AG10803 (cell line): Measurements from ENCODE around the gene ARHGEF39.
A peak's percentile ranks its signal among the peaks of the same experiment; 100 is the strongest.

Experiments
- DNase-seq: peaks from one replicate; pipeline ENCODE4 v3.0.0; 2010; ENCODE audit warnings: low read depth
- H3K4me3 ChIP-seq: 2 replicates; pipeline ENCODE4 v1.5.1; 2011; ENCODE audit warnings: mild to moderate bottlenecking, low read length, control low read depth
- TF ChIP-seq, protein P1 (sequence below): conservative IDR thresholded peaks from 2 replicates; pipeline ENCODE4 v1.5.1; 2011; ENCODE audit warnings: mild to moderate bottlenecking, low read length, control low read depth, inconsistent platforms

ARHGEF39 gene

DNA sequence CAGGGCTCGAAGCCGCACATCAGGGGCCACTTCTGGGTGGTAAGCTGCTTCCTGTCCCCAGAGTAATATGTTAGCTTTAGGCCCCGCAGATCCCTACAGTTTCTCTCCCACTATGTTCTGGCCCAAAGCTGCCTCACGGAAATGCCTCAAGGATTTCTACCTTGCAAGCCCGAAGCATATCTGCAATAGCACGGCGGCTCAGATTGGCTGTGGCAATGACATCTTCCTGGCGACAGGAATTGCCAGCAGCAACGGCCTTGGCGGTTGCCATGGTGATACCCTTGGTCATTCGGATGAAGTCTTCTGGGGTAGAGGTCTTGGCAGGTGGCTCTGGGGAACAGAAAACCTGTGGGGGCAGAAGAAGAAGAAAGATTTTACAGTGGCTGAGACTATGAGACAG is 35.0 kb upstream of the ARHGEF39 start:
- DNase-seq = no peak
- no peak overlapping the region for H3K4me3 ChIP-seq
- TF ChIP-seq, protein P1, sequence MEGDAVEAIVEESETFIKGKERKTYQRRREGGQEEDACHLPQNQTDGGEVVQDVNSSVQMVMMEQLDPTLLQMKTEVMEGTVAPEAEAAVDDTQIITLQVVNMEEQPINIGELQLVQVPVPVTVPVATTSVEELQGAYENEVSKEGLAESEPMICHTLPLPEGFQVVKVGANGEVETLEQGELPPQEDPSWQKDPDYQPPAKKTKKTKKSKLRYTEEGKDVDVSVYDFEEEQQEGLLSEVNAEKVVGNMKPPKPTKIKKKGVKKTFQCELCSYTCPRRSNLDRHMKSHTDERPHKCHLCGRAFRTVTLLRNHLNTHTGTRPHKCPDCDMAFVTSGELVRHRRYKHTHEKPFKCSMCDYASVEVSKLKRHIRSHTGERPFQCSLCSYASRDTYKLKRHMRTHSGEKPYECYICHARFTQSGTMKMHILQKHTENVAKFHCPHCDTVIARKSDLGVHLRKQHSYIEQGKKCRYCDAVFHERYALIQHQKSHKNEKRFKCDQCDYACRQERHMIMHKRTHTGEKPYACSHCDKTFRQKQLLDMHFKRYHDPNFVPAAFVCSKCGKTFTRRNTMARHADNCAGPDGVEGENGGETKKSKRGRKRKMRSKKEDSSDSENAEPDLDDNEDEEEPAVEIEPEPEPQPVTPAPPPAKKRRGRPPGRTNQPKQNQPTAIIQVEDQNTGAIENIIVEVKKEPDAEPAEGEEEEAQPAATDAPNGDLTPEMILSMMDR = no peak

- no peak for DNase-seq
- H3K4me3 ChIP-seq = no peak overlapping the region
These were observed 33.2 kb upstream of the ARHGEF39 start for GRCh38 chr9:35698231-35698630.

GRCh38 chr9:35697486-35697885 is 32.5 kb upstream of the ARHGEF39 start:
- TF ChIP-seq, protein P1 = no peak
- no peak overlapping the region for H3K4me3 ChIP-seq
- DNase-seq = no peak

More at GRCh38 chr9:35698231-35698630, 33.2 kb upstream of the ARHGEF39 start:
- TF ChIP-seq, protein P1 = no peak

DNA sequence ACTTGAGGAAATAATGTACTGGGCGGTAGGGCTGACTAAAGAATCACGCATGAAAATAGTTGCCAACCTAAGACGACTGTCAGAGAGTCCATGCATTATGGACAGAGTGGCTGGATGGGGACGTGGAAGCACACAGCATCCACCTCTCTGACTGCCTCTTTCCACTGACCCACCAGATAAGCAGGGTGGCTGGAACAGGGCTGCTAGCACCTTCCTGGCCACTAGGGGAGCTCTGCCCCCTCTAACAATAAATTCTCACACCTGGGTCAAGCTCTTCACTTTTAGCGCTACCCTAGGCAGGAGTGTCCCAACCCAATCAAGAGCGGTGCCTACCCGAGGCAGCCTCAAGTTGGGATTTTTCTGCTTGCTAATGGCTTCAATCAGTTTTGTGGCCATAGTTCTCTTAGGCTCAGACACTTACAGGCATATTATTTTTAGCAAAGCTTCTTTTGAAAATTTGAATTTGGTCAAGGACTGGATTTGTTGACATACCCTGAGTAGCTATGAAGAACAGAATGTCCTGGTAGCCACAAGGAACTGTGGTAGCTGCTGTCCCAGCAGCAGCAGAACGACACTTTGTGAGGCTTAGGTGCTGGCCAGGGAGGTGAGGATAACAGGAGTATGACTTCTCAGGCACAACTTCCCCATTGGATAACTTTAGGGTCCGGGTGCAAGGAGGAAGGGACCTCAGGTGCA is 31.7 kb upstream of the ARHGEF39 start:
- no peak for DNase-seq
- TF ChIP-seq, protein P1 = peak; percentile 81

GRCh38 chr9:35695943-35696401 is 31.0 kb upstream of the ARHGEF39 start:
- DNase-seq = no peak
- H3K4me3 ChIP-seq = no peak overlapping the region
- TF ChIP-seq, protein P1 = no peak

More for the DNA sequence above, 31.7 kb upstream of the ARHGEF39 start:
- H3K4me3 ChIP-seq = no peak overlapping the region

GRCh38 chr9:35691757-35692301 is 26.8 kb upstream of the ARHGEF39 start:
- TF ChIP-seq, protein P1 = no peak
- no peak for DNase-seq
- H3K4me3 ChIP-seq = no peak overlapping the region

DNA sequence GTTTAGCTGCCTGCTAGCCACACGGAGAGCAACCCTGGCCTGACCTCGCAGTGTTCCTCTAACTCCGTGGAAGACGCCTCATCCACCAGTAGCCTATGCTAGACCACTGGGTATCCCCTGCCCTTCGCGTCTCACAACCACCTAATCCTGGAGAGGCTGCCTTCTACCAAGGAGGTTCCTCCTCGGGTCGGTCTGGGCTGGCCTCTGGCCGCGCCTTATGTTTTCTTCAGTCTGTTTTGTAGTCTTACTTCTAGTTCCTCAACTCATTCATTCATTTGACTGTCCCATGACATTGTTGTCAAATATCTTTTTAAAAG is 26.3 kb upstream of the ARHGEF39 start:
- peak overlapping the region; percentile 97 for H3K4me3 ChIP-seq
- TF ChIP-seq, protein P1 = no peak
- no peak for DNase-seq
